GM19025 (cell line): ENCODE measurements around the gene CBLB.

Experiments used
- ATAC-seq: cut with Tn5 transposase; IDR thresholded peaks from one replicate; pipeline ENCODE4 v1.9.1; 2021; ENCODE audit warnings: mild to moderate bottlenecking, low read depth, moderate library complexity; ENCODE audit not compliant: unreplicated experiment

The CBLB gene

GRCh38 chr3:105791919-105792786 is 76.7 kb downstream of the CBLB start:
- ATAC-seq, result no peak

GRCh38 chr3:105791131-105791530 is 77.7 kb downstream of the CBLB start:
- ATAC-seq, result no peak

GRCh38 chr3:105790534-105790933 is 78.3 kb downstream of the CBLB start:
- ATAC-seq, result no peak

- ATAC-seq, result no peak
Measured at GRCh38 chr3:105788593-105788992, 80.2 kb downstream of the CBLB start.

- ATAC-seq, result no peak
Measured at GRCh38 chr3:105787453-105787852, 81.4 kb downstream of the CBLB start.

GRCh38 chr3:105786990-105787389 is 81.8 kb downstream of the CBLB start:
- ATAC-seq, result no peak

GRCh38 chr3:105786241-105786640 is 82.6 kb downstream of the CBLB start:
- ATAC-seq, result no peak

GRCh38 chr3:105785803-105786202 is 83.0 kb downstream of the CBLB start:
- ATAC-seq, result no peak

GRCh38 chr3:105783631-105784030 is 85.2 kb downstream of the CBLB start:
- ATAC-seq, result no peak

- no peak for ATAC-seq
Measured at GRCh38 chr3:105781871-105782270, 86.9 kb downstream of the CBLB start.

- ATAC-seq, result no peak
Measured at GRCh38 chr3:105780107-105780506, 88.7 kb downstream of the CBLB start.

GRCh38 chr3:105775368-105775767 is 93.4 kb downstream of the CBLB start:
- ATAC-seq, result no peak

- no peak for ATAC-seq
Measured at GRCh38 chr3:105774444-105775180, 94.2 kb downstream of the CBLB start.

- ATAC-seq, result no peak
Measured at GRCh38 chr3:105773291-105773690, 95.5 kb downstream of the CBLB start.

GRCh38 chr3:105772635-105773034 is 96.2 kb downstream of the CBLB start:
- ATAC-seq, result no peak

GRCh38 chr3:105771392-105771791 is 97.4 kb downstream of the CBLB start:
- ATAC-seq, result no peak

- no peak for ATAC-seq
Measured at GRCh38 chr3:105770410-105770809, 98.4 kb downstream of the CBLB start.

GRCh38 chr3:105767776-105768175 is 101.0 kb downstream of the CBLB start:
- no peak for ATAC-seq

GRCh38 chr3:105767216-105767615 is 101.6 kb downstream of the CBLB start:
- no peak for ATAC-seq

GRCh38 chr3:105765308-105765639 is 103.5 kb downstream of the CBLB start:
- no peak for ATAC-seq

GRCh38 chr3:105764378-105765307 is 104.2 kb downstream of the CBLB start:
- ATAC-seq, result no peak
